OCI-LY3 (cell line): ENCODE measurements around the gene AMDHD2.

Experiments used
- EZH2phosphoT487 ChIP-seq: fragments of 200-600 bp; shearing (Covaris generic); IDR thresholded peaks from 2 replicates; pipeline ENCODE4 v1.6.1; 2018; ENCODE audit warnings: antibody characterized with exemption, mixed run types, low read depth
- TF ChIP-seq, protein P1 (sequence below): fragments of 200-600, 300-600 bp; sonication (generic); IDR thresholded peaks from 2 replicates; pipeline ENCODE4 v1.5.1; 2014; ENCODE audit warnings: antibody characterized with exemption, low read length, low read depth

DNA sequence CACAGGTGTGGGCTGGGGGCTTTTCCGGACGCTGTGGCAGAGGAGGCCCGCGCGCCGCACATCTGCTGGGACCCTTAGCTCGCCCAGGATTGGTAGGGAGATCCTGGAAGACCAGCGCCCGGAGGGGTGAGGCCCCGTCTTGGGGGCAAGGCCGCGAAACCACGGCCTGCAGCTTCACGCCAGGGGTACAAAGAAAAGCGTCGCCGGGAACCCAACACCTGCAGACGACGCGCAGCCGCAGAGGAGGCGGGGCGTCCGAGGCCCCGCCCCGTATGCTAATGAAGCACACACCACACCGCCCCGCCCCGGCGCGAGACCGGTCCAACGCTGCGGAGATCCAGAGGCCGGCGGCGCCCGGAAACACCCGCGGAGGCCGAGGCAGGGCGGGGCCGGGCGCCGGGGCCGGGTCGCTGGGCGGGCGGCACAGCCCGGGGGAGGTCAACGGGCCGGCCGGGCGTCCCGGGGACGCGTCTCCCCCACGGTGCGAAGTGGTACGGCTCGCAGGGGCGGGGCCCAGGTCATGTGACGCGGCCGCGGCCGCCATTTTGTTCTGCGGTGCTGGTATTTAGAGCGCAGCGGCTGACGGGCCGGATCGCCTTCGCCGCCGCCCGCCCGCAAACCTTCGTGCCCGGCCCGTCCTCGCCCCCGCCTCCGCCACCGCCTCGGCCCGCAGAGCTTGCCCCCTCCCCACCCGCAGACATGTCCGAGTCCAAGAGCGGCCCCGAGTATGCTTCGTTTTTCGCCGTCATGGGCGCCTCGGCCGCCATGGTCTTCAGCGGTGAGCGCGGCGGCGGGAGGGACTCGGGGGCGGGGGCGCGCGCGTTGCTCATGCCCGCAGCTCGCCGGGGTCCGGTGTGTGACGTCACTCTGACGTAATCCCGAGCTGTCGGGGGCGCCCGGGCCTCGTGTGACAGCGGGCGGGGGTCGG is 6.5 kb upstream of the AMDHD2 start, which contains the start of gene ATP6V0C:
- TF ChIP-seq, protein P1, sequence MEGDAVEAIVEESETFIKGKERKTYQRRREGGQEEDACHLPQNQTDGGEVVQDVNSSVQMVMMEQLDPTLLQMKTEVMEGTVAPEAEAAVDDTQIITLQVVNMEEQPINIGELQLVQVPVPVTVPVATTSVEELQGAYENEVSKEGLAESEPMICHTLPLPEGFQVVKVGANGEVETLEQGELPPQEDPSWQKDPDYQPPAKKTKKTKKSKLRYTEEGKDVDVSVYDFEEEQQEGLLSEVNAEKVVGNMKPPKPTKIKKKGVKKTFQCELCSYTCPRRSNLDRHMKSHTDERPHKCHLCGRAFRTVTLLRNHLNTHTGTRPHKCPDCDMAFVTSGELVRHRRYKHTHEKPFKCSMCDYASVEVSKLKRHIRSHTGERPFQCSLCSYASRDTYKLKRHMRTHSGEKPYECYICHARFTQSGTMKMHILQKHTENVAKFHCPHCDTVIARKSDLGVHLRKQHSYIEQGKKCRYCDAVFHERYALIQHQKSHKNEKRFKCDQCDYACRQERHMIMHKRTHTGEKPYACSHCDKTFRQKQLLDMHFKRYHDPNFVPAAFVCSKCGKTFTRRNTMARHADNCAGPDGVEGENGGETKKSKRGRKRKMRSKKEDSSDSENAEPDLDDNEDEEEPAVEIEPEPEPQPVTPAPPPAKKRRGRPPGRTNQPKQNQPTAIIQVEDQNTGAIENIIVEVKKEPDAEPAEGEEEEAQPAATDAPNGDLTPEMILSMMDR: no peak
- TF ChIP-seq EZH2phosphoT487: no peak
